NCI-H748 (cell line): ENCODE measurements around the gene TRIM24.

Source experiments
- DNase-seq: peaks from one replicate; lab custom pipeline; 2025; ENCODE audit not compliant: unreplicated experiment; lab: John Stamatoyannopoulos, UW

Gene TRIM24

GRCh38 chr7:138570715-138571114 is 110.7 kb downstream of the TRIM24 start:
- DNase-seq = no peak

GRCh38 chr7:138573741-138574140 is 113.7 kb downstream of the TRIM24 start:
- DNase-seq = no peak

DNA sequence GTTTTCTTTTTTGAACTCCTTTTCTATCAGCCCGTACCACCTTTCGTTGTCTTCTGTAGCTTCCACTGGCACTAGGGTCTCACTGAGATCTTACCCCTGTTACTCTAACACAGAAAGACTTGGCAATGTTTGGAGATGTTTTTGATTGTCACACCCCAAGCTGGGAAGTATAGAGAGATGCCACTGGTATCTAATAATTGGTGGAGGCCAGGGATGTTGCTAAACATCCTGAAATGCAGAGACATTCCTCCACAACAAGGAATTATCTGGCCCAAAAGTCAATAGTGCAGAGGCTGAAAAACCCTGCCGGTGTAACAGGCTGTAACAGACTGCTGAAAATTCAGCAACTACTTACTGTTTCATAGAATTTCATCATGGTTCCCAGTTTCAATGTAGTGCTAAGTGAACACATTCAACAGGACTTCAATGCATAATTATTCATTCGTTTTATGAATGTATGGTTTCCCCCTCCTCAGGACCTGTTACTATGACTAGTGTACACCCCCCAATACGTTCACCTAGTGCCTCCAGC is 115.9 kb downstream of the TRIM24 start:
- no peak for DNase-seq

- DNase-seq = no peak
Observed at GRCh38 chr7:138579136-138579535, 119.1 kb downstream of the TRIM24 start.

DNA sequence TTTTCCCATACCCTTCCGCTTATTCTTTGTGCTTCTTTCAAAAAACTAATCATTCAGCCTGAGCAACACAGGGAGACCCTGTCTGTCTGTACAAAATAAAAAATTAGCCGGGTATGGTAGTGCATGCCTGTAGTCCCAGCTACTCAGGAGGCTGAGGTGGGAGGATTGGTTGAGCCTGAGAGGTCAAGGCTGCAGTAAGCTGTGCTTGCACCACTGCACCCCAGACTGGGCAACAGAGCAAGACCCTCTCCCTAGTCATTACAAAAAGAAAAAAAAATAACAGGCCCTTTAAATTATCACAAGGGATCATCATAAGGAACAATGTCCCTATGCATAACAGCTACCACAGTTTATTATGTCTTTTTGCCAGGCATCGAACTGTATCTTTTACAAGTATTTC is 119.6 kb downstream of the TRIM24 start:
- no peak for DNase-seq

DNA sequence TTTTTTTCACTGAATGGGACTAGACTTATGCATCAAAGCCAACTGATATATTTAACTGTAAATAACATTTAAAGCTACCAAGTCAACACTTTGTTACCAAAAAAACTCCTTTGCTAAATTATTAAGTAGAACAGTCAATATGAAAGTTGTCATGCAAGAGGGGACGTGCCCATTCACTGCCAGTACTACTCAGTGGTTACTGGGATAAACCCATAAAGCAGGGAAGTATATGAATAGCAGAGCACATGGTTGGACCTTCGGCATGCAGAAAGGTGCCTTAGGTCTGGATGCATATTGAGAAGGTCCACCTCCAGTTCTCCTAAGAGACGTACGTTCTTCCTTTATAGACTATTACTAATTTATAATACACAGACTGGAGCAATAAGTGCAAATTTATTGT is 121.0 kb downstream of the TRIM24 start:
- no peak for DNase-seq

DNA sequence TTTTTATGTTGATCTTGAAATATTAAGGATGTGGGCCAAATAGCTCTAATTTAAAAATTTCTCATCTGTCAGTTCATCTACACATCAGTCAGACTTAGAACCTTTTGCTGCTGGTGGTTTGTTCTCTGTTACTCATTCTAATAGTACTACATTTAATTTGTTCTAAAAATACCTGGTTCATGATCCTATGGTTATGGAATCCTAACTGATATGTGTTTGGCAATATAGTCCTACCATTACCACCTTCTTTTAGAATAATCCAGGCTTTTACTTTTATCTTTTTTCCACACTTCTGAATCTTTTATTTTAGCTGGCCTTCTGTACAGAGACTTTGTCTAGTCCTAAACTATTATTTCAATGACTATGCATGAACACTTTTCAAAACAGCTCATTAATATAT is 124.2 kb downstream of the TRIM24 start:
- DNase-seq = no peak

- DNase-seq = no peak
Observed at GRCh38 chr7:138584696-138585095, 124.6 kb downstream of the TRIM24 start.

GRCh38 chr7:138585283-138585993 is 125.4 kb downstream of the TRIM24 start:
- no peak for DNase-seq

DNA sequence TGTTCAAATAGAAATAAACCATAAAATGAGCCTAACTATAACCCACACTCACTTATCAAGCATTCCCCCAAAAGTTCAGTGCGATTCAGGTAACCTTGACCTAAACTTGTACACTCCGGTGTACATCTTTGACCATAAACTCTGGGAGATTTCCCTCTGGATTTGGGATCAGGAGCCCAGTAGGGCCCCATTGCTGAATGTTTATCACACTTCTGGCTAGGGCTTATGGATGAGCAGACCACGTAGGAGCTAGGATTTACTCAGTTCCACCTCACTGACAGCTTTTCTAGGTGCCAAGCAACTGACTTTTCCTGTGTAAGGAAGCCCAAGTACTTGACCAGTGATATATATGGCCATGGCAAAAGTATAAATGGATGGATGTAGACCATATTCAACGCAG is 127.4 kb downstream of the TRIM24 start:
- DNase-seq = no peak

GRCh38 chr7:138588986-138589385 is 128.9 kb downstream of the TRIM24 start:
- DNase-seq = no peak

DNA sequence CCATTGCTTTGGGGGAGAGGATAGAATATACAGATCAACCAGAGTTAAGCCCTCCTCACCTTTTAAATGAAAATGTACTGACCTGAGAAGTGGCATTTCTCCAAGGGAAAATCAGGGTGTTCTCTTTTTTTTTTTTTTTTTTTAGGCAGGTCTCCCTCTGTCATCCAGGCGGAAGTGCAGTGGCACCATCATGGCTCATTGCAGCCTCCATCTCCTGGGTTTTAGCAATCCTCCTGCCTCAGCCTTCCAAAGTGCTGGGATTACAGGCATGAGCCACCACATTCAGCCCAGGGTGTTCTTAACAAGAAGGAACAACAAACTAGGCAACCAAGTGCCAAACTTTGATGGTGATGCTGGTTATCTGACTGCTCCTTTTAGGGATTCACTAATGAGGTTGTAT is 130.1 kb downstream of the TRIM24 start:
- no peak for DNase-seq

GRCh38 chr7:138595454-138595853 is 135.4 kb downstream of the TRIM24 start:
- no peak for DNase-seq

- no peak for DNase-seq
Observed at GRCh38 chr7:138602451-138602850, 142.4 kb downstream of the TRIM24 start.

- DNase-seq = no peak
Observed at GRCh38 chr7:138603549-138604318, 143.7 kb downstream of the TRIM24 start.

DNA sequence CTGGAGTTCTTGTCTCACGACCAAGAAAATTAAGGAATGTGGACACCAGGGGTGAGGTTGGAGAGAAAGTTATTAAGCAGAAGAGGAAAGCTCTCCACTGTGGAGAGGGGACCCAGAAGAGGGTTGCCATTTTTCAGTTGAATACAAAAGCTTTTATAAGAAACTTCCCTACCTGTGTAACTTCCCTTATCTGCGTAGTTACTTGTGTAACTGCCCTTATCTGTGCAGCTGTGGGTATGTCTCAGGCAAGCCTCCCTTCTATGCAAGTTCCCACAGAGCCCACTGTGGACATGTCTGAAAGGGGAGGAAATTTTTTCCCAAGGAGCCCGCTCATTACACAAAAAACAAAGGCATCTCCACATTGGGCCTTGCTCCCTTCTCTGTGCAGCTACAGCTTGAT is 146.2 kb downstream of the TRIM24 start:
- peak; percentile 5 for DNase-seq

GRCh38 chr7:138607216-138608126 is 147.4 kb downstream of the TRIM24 start:
- no peak for DNase-seq

DNA sequence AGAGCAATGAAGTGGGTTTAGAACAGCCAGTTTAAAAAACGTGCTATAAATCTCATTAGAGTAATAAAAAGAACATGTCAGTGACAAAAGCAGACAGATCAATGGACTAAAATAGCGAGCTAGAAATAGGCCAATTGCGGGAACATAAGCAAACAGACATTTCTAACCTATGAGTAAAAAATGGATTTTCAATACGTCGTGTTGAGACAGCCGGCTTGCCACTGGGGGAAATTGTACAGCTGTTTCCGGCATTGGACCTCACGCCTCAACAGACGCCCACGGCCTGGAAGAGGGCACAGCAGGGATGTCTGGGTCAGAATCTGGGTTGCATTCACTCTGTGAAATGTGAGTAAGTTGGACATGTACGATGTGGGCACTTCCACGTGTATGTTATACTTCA is 148.2 kb downstream of the TRIM24 start:
- no peak for DNase-seq

GRCh38 chr7:138610671-138611170 is 150.7 kb downstream of the TRIM24 start:
- no peak for DNase-seq

DNA sequence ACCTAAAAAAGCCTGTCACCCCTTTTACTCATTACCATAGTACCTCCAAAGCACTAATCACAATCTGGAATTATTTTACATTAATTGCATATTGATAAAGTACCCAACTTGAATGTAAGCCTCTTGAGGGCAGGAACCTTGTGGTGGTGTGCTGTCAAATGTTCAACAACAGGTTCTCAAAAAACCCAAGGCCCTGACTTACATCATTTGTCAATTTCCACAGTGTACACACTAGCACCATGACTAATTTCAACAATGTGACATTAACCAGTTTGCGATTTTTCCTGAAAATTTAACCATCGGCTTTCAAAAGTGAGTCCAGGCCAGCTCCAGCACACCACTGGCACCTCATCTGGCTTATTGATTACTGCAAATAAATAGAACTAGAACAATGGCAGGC is 153.6 kb downstream of the TRIM24 start:
- DNase-seq = no peak

DNA sequence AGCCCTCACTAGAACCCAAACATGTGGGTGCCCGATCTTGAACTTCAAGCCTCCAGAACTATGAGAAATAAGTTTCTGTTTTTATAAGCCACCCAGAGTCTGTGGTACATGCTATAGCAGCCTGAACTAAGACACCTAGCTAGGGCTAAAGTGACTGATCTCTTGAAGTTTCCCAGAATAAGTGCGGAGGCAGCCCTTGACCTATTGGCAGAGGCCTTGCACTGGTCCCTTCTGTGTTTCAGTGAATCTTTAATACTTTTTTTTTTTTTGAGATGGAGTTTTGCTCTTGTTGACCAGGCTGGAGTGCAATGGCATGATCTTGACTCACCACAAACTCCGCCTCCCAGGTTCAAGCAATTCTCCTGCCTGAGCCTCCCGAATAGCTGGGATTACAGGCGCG is 156.0 kb downstream of the TRIM24 start:
- DNase-seq = no peak
